ENCODE measurements around the gene LRRC58. TPM values are rescaled to one million over a fixed set of nuclear protein-coding genes. Genes with fewer than 3 reads are reported as not detected.
A peak's percentile ranks its signal among the peaks of the same experiment; 100 is the strongest.

Gene LRRC58
- total and polyA plus RNA-seq, 2 experiments from 2014 or later = 8.8 to 34.7 TPM

DNA sequence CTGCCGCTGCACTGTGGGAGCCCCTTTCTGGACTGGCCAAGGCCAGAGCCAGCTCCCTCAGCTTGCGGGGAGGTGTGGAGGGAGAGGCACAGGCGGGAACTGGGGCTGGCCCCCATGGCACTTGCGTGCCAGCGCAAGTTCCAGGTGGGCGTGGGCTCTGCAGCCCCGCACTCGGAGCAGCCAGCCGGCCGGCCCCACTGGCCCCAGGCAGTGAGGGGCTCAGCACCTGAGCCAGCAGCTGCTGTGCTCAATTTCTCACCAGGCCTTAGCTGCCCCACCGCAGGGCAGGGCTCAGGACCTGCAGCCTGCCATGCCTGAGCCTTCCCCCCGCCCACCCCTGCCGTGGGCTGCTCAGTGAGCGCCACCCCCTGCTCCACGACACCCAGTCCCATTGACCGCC is 59.5 kb downstream of the LRRC58 start:
- H3K4me2 ChIP-seq = no peak overlapping the region
- no peak overlapping the region for H2AFZ ChIP-seq
- H3K27me3 ChIP-seq = peaks cover 16% of the 10 kb centered on the region
- over 99% methylated on average over 13 of the region's 16 CpGs for WGBS (ENCODE audit: low lambda C conversion rate, missing lambda C conversion rate)
- DNase-seq (ENCODE audit: low spot score) = no peak
- H3K27ac ChIP-seq = no peak overlapping the region
- H3K9me2 ChIP-seq (replicated peaks; ENCODE audit: insufficient read depth) = no peaks in the 10 kb centered on the region
- no peak for TF ChIP-seq EZH2phosphoT487 (IDR thresholded peaks at IDR 0.05; ENCODE audit: low read depth, severe bottlenecking, unreplicated experiment)
- TF ChIP-seq EZH2 (IDR thresholded peaks at IDR 0.05; ENCODE audit: borderline replicate concordance) = no peak
- TF ChIP-seq, protein P1, sequence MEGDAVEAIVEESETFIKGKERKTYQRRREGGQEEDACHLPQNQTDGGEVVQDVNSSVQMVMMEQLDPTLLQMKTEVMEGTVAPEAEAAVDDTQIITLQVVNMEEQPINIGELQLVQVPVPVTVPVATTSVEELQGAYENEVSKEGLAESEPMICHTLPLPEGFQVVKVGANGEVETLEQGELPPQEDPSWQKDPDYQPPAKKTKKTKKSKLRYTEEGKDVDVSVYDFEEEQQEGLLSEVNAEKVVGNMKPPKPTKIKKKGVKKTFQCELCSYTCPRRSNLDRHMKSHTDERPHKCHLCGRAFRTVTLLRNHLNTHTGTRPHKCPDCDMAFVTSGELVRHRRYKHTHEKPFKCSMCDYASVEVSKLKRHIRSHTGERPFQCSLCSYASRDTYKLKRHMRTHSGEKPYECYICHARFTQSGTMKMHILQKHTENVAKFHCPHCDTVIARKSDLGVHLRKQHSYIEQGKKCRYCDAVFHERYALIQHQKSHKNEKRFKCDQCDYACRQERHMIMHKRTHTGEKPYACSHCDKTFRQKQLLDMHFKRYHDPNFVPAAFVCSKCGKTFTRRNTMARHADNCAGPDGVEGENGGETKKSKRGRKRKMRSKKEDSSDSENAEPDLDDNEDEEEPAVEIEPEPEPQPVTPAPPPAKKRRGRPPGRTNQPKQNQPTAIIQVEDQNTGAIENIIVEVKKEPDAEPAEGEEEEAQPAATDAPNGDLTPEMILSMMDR (IDR thresholded peaks at IDR 0.05; ENCODE audit: poor library complexity) = no peak
- no peaks in the 10 kb centered on the region for H3K79me2 ChIP-seq
- peaks cover 3% of the 10 kb centered on the region for H3K4me1 ChIP-seq (ENCODE audit: insufficient read depth)
- no peaks in the 10 kb centered on the region for H3K36me3 ChIP-seq (replicated peaks; ENCODE audit: insufficient read depth, low read depth)
- H3K9me3 ChIP-seq (ENCODE audit: low read depth) = no peaks in the 10 kb centered on the region
- no peaks in the 10 kb centered on the region for H4K20me1 ChIP-seq (ENCODE audit: insufficient read depth, poor library complexity, severe bottlenecking)
- H3K4me3 ChIP-seq = no peak overlapping the region

DNA sequence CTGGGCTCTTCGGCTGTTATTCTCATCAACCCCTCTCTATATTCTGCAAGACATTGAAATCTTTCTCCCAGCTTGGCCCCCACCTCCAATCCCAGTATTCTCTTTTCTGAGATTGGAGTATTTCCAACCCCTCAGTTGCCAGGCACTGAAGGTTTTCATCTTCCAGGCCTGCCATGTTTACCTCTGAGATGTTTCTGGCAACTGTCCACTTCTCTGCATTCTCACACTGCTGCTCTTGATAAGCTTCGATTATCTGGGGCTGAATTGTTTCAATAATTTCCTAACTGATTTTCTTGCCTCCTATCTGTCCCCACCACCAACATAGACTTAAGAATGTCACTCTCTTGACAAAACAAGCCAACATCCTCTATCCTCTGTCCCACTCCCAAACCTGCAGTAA is 62.7 kb downstream of the LRRC58 start:
- DNase-seq (ENCODE audit: low spot score) = no peak
- Histone ChIP-seq H3K9me3 (ENCODE audit: low read depth) (no peaks in the 10 kb centered on the region), H4K20me1 (ENCODE audit: insufficient read depth, poor library complexity, severe bottlenecking) (no peaks in the 10 kb centered on the region), H3K79me2 (no peaks in the 10 kb centered on the region), H2AFZ (no peak overlapping the region), H3K36me3 (replicated peaks; ENCODE audit: insufficient read depth, low read depth) (no peaks in the 10 kb centered on the region), H3K27ac (no peak overlapping the region), H3K4me3 (no peak overlapping the region), H3K4me1 (ENCODE audit: insufficient read depth) (peaks cover 3% of the 10 kb centered on the region), H3K4me2 (no peak overlapping the region), H3K27me3 (peaks cover 37% of the 10 kb centered on the region), H3K9me2 (replicated peaks; ENCODE audit: insufficient read depth) (no peaks in the 10 kb centered on the region)
- 72% methylated on average over 2 of the region's 2 CpGs for WGBS (ENCODE audit: low lambda C conversion rate, missing lambda C conversion rate)
- TF ChIP-seq EZH2phosphoT487 (IDR thresholded peaks at IDR 0.05; ENCODE audit: low read depth, severe bottlenecking, unreplicated experiment) (no peak), EZH2 (IDR thresholded peaks at IDR 0.05; ENCODE audit: borderline replicate concordance) (no peak)
- TF ChIP-seq, protein P1 (IDR thresholded peaks at IDR 0.05; ENCODE audit: poor library complexity) = no peak

DNA sequence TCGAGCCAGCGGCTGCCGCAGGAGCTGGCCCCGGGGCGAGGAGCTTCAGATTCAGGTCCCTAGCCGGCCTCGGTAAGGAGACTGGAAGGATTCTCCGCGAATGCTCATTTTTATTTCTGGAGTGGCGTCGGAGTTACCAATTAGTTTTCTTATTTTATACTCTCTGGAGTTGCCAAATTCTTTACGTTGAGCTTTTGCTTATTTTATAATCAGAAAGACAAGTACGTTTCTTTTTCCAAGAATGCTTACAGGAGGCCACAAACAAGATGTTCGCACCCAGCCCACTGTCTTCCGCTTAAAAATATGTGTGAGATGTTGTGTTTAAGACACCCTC is 63.7 kb downstream of the LRRC58 start:
- peak overlapping the region; percentile 91 for H2AFZ ChIP-seq
- peaks cover 3% of the 10 kb centered on the region for H3K4me1 ChIP-seq (ENCODE audit: insufficient read depth)
- no peaks in the 10 kb centered on the region for H3K9me2 ChIP-seq (replicated peaks; ENCODE audit: insufficient read depth)
- H3K4me3 ChIP-seq = peak overlapping the region; percentile 83
- TF ChIP-seq EZH2phosphoT487 (IDR thresholded peaks at IDR 0.05; ENCODE audit: low read depth, severe bottlenecking, unreplicated experiment) (no peak), EZH2 (IDR thresholded peaks at IDR 0.05; ENCODE audit: borderline replicate concordance) (no peak)
- TF ChIP-seq, protein P1 (IDR thresholded peaks at IDR 0.05; ENCODE audit: poor library complexity) = no peak
- H3K4me2 ChIP-seq = peak overlapping the region; percentile 92
- peaks cover 37% of the 10 kb centered on the region for H3K27me3 ChIP-seq
- H3K27ac ChIP-seq = no peak overlapping the region
- H3K36me3 ChIP-seq (replicated peaks; ENCODE audit: insufficient read depth, low read depth) = no peaks in the 10 kb centered on the region
- H3K79me2 ChIP-seq = no peaks in the 10 kb centered on the region
- DNase-seq (ENCODE audit: low spot score) = no peak
- no peaks in the 10 kb centered on the region for H3K9me3 ChIP-seq (ENCODE audit: low read depth)
- H4K20me1 ChIP-seq (ENCODE audit: insufficient read depth, poor library complexity, severe bottlenecking) = no peaks in the 10 kb centered on the region
- 42% methylated on average over 15 of the region's 15 CpGs for WGBS (ENCODE audit: low lambda C conversion rate, missing lambda C conversion rate)

All from hepatocyte (in vitro differentiated cells).